ENCODE results near the gene CRB2. TPM values are rescaled to one million over a fixed set of nuclear protein-coding genes. Genes with fewer than 3 reads are reported as not detected.

The CRB2 gene
- total RNA-seq, 1 experiment from 2014 or later = 0.07 TPM

GRCh38 chr9:123397975-123398374, 42.0 kb downstream of the CRB2 start:
- H3K4me2 ChIP-seq (ENCODE audit: low read length) = no peak overlapping the region
- no peaks in the 10 kb centered on the region for H3K9me2 ChIP-seq (ENCODE audit: insufficient read depth)
- H3K9me3 ChIP-seq (ENCODE audit: control insufficient read depth in 1 of 2, insufficient read depth in 1 of 2, low read depth in 1 of 2, low read length in 2 of 2) = no peaks in the 10 kb centered on the region
- no peak for DNase-seq (ENCODE audit: low read depth, low spot score)
- TF ChIP-seq POLR2AphosphoS5 (IDR thresholded peaks at IDR 0.05; ENCODE audit: low read depth, low read length) (no peak), SRF (IDR thresholded peaks at IDR 0.05; ENCODE audit: low read depth) (no peak), ZNF274 (IDR thresholded peaks at IDR 0.05; ENCODE audit: low read depth, low read length) (no peak), ATF3 (IDR thresholded peaks at IDR 0.05) (no peak), CEBPB (IDR thresholded peaks at IDR 0.05; ENCODE audit: low read depth) (no peak), MAX (IDR thresholded peaks at IDR 0.05) (no peak), ZBTB33 (IDR thresholded peaks at IDR 0.05; ENCODE audit: extremely low read depth, insufficient replicate concordance, low read length) (no peak), POLR2A (IDR thresholded peaks at IDR 0.05; ENCODE audit: borderline replicate concordance, extremely low read depth, insufficient read depth, insufficient read length) (no peak), SIN3A (IDR thresholded peaks at IDR 0.05; ENCODE audit: low read depth) (no peak), SP1 (IDR thresholded peaks at IDR 0.05; ENCODE audit: low read depth) (no peak), FOSL1 (IDR thresholded peaks at IDR 0.05; ENCODE audit: low read depth) (no peak), EZH2phosphoT487 (IDR thresholded peaks at IDR 0.05; ENCODE audit: borderline replicate concordance) (no peak), REST (IDR thresholded peaks at IDR 0.05; ENCODE audit: low read depth) (no peak), JUND (IDR thresholded peaks at IDR 0.05) (no peak), CTCF (IDR thresholded peaks at IDR 0.05 in 2 of 3, conservative IDR thresholded peaks at IDR 0.05 in 1 of 3; ENCODE audit: borderline replicate concordance in 1 of 3, insufficient read depth in 1 of 3, low read depth in 2 of 3, low read length in 2 of 3) (no peak), ELF1 (IDR thresholded peaks at IDR 0.05; ENCODE audit: borderline replicate concordance, low read depth) (no peak), CBX3 (IDR thresholded peaks at IDR 0.05; ENCODE audit: low read depth) (no peak), YY1 (IDR thresholded peaks at IDR 0.05; ENCODE audit: extremely low read depth, insufficient replicate concordance, low read depth, low read length) (no peak), EZH2 (IDR thresholded peaks at IDR 0.05) (no peak), TCF7L2 (IDR thresholded peaks at IDR 0.05; ENCODE audit: borderline replicate concordance, extremely low read depth, insufficient read depth, insufficient read length) (no peak)
- H3K27ac ChIP-seq (ENCODE audit: low read depth, low read length) = no peak overlapping the region
- ChIA-PET CTCF (no interaction called here), RAD21 (ENCODE audit: low non-redundant PET in 1 of 2, low total read pairs in 2 of 2, uncharacterized antibody in 2 of 2, unreplicated experiment in 2 of 2) (no interaction called here), POLR2A (no interaction called here)
- H2AFZ ChIP-seq (ENCODE audit: low read depth, low read length, poor library complexity, severe bottlenecking) = no peak overlapping the region
- ATAC-seq = no peak
- H3K9ac ChIP-seq (ENCODE audit: low read length) = no peak overlapping the region
- BruUV-seq (replicated peaks) = no TSS peak
- no peaks in the 10 kb centered on the region for H3K27me3 ChIP-seq (ENCODE audit: insufficient read depth, low read length)
- no peak overlapping the region for H3K4me3 ChIP-seq (replicated peaks in 1 of 2; ENCODE audit: low read depth in 1 of 2, low read length in 2 of 2)
- H3K79me2 ChIP-seq (ENCODE audit: insufficient read depth, low read length) = no peaks in the 10 kb centered on the region
- intact Hi-C loops (cut with micrococcal nuclease) = no loop called here
- no peaks in the 10 kb centered on the region for H3K4me1 ChIP-seq (ENCODE audit: control insufficient read depth in 1 of 2, insufficient read depth in 2 of 2, low read length in 2 of 2)
- no peaks in the 10 kb centered on the region for H4K20me1 ChIP-seq (ENCODE audit: insufficient read depth)
- no peaks in the 10 kb centered on the region for H3K36me3 ChIP-seq (ENCODE audit: control insufficient read depth in 1 of 2, insufficient read depth in 2 of 2, low read length in 2 of 2)
